Kidney (tissue), 14 donors: ENCODE data around the gene PRKG2. TPM values are rescaled to one million over a fixed set of nuclear protein-coding genes. Genes with fewer than 3 reads are reported as not detected.

Source experiments
- DNase-seq, 5 donors: peaks; one replicate each; pipeline ENCODE4 v3.0.0-alpha.2; 2013 to 2020
- FAIRE-seq: peaks from 2 replicates; lab custom pipeline; 2012; peaks lifted over from hg19 to GRCh38; lab: Jason Lieb, UNC
- H3K27ac ChIP-seq, 2 donors: one replicate each; pipeline ENCODE4 v1.7.0; 2013; ENCODE audit warnings: low read depth in 2 of 2, low read length in 2 of 2, inconsistent platforms in 1 of 2
- H3K27me3 ChIP-seq: one replicate; pipeline ENCODE4 v1.7.1; 2013; ENCODE audit warnings: low read length, inconsistent platforms; ENCODE audit not compliant: control insufficient read depth, insufficient read depth
- H3K36me3 ChIP-seq, 3 donors: one replicate each; pipeline versions ENCODE4 v1.7.0 to v1.7.1; 2013; ENCODE audit warnings: low read length in 3 of 3, control low read depth in 1 of 3, inconsistent platforms in 1 of 3; ENCODE audit not compliant: insufficient read depth in 3 of 3, control insufficient read depth in 2 of 3
- H3K4me1 ChIP-seq, 3 donors: one replicate each; pipeline versions ENCODE4 v1.7.0 to v1.7.1; 2013; ENCODE audit warnings: low read length in 3 of 3, inconsistent platforms in 1 of 3, low read depth in 1 of 3; ENCODE audit not compliant: control insufficient read depth in 2 of 3, insufficient read depth in 2 of 3
- H3K4me3 ChIP-seq, 3 donors: one replicate each; pipeline versions ENCODE4 v1.7.0 to v1.8.1; 2013; ENCODE audit warnings: low read length in 3 of 3, control low read depth in 1 of 3, inconsistent platforms in 1 of 3
- H3K9ac ChIP-seq, 3 donors: one replicate each; pipeline versions ENCODE4 v1.7.0 to v1.7.1; 2013; ENCODE audit warnings: low read length in 3 of 3, control low read depth in 1 of 3, inconsistent platforms in 1 of 3
- H3K9me3 ChIP-seq, 3 donors: one replicate each; pipeline versions ENCODE4 v1.7.0 to v1.7.1; 2013; ENCODE audit warnings: low read length in 3 of 3, control low read depth in 1 of 3, inconsistent platforms in 1 of 3; ENCODE audit not compliant: control insufficient read depth in 2 of 3, insufficient read depth in 1 of 3
- CTCF ChIP-seq: IDR thresholded peaks from 3 replicates; pipeline ENCODE4 v1.5.1; 2012; ENCODE audit warnings: mild to moderate bottlenecking, moderate library complexity, borderline replicate concordance; ENCODE audit not compliant: insufficient read depth; ENCODE audit errors: extremely low read depth
- intact Hi-C: fragments of 100-400 bp; cut with DNase I; formaldehyde crosslinking; loops from one replicate; pipeline ENCODE4 v1.11.1; 2022
- polyA plus RNA-seq: library from polyadenylated mRNA; stranded (reverse); fragments of 350-450 nt; fragmentation: Illumina TruSeq; extraction: RNeasy Lipid Tissue Mini Kit (QIAGEN cat#74804); gene quantifications from one replicate; pipeline ENCODE4 v1.2.3, GENCODE V29; 2014; ENCODE audit warnings: low read depth, low replicate concordance; ENCODE audit not compliant: insufficient read depth
- total RNA-seq: library from RNA; stranded (reverse); fragmentation: NEBNext Ultra II Directional; extraction: Animal tissue kit (Norgen Biotek cat#: 25700); gene quantifications from one replicate; pipeline ENCODE4 v1.2.1, GENCODE V29; 2021
- donor health status: control.
- donor health status: control.
- donor health status: control.
- donor health status: control.
- donor health status: control.
- donor health status: DM: yes; HTN: yes; CAD: no.
- donor health status: Normal renal cell carcinoma (clear cell type).

Gene PRKG2
- total and polyA plus RNA-seq, 2 donors from 2014 or later, result 0.54 to 1.4 TPM

- intact Hi-C loops, result no loop called here
- FAIRE-seq (no peak), DNase-seq (no peak)
- Histone ChIP-seq H3K9ac (no peak overlapping the region), H3K9me3 (no peaks in the 10 kb centered on the region), H3K27me3 (no peaks in the 10 kb centered on the region), H3K4me1 (no peaks in the 10 kb centered on the region), H3K4me3 (no peak overlapping the region), H3K36me3 (no peaks in the 10 kb centered on the region), H3K27ac (no peak overlapping the region)
- no peak for TF ChIP-seq CTCF
These were observed 172.2 kb downstream of the PRKG2 start for GRCh38 chr4:81042578-81043365.

- FAIRE-seq, result peak; percentile 56
- Histone ChIP-seq H3K36me3 (no peaks in the 10 kb centered on the region), H3K9me3 (no peaks in the 10 kb centered on the region), H3K27me3 (no peaks in the 10 kb centered on the region), H3K9ac (no peak overlapping the region), H3K4me1 (no peaks in the 10 kb centered on the region), H3K27ac (no peak overlapping the region), H3K4me3 (no peak overlapping the region)
- DNase-seq, result peak in 2 of 5 donors; percentile 72 to 76
- intact Hi-C loops, result no loop called here
- peak; percentile 58 for TF ChIP-seq CTCF
These were observed 174.9 kb downstream of the PRKG2 start for GRCh38 chr4:81040012-81040659.

DNA sequence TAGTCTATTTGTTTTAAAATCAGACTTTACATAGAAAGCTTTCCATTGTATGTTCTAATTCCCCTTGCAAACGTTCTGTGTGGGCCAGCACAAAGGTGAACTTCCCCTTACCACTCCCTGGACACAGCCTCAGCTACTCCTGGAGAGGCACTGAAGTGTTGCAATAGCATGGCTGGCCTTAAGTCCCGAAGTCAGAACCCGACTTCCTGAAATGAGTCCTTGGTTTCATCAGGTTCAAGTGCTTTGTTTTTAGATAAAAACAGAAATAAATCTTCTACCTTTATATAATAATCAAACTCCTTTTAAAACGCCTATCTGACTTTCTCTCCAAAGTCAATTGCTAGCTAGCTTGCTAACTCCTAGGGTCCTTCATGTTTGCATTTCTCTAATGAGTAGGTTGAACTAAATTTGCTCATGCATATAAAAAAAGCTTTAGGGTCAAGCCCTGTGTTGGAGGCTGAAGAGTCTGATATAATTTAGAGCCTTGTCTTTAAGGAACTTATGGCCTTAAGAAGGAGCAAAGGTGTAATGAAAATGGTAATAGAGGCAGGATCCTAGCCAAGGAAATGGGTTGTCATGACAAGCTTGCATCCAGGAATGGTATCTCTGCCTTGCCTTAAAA lies 175.6 kb downstream of the PRKG2 start:
- TF ChIP-seq CTCF, result no peak
- Histone ChIP-seq H3K27me3 (no peaks in the 10 kb centered on the region), H3K4me1 (no peaks in the 10 kb centered on the region), H3K9me3 (no peaks in the 10 kb centered on the region), H3K9ac (no peak overlapping the region), H3K27ac (no peak overlapping the region), H3K4me3 (no peak overlapping the region), H3K36me3 (no peaks in the 10 kb centered on the region)
- intact Hi-C loops, result no loop called here
- DNase-seq (no peak), FAIRE-seq (no peak)
